NCI-H1694 treated with DMSO at 0.1 percent for 48 hours (cell line): ENCODE data around the gene RELN.

Experiments used
- DNase-seq: peaks from one replicate; lab custom pipeline; 2025; lab: John Stamatoyannopoulos, UW

Gene RELN

DNA sequence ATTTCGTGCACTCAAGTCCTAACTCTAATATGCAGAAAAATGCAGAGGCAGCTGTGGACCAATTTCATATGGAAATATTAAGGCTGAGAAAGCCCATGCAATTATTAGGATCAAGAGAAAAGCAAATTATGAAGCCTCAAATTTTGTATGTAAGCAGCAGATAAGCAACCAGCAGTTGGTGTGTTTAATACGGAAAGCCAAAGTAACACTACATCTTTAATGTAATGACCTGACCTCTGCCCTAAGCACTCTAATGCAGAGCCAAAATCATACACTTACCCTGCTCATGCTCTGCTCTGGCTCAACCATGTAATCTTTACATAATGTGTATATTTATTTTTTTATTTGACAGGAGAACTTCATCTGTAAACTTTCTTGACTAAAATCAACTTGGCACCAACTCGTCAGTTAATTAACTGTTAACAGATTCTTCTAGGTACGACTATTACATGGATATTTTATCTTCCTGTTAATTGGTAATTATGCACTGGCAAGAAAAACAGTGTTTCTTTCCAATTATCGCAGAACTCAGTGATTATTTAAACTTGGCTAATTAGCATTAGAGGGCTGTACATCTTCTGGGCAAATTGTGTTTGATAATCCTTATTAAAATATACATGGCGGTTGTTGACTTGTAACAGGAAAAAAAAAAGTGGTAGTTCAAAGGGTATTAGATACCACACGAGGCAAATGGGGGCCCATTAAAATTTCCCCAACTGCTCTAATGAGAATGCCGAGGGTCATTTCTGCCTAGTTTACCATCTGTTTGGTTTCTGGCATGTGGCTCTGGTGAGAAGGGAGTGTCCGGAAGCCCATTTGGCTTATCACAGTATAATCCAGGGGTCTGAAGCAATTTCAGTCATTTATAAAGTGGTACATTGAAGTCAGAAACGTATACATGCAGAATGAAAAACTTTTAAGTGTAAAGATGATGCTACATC lies 94.5 kb downstream of the RELN start:
- DNase-seq = no peak

DNA sequence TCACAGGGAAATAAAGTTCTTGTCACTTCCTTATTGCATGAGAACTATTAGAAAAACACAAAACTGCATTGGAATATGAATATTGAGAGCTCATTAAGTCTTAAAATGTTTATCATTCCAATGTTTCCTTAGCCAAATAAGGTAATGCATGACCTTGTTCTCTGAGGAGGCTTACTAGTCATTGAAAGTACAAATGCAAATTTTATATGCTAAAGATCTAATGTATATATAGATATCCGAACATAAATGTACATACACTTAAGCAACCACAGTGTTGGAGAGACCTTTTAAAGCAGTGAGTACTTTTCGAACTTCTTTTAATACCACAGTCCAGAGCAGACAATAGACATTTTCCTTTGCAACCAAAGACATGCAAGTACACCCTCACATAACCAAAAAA lies 96.1 kb downstream of the RELN start:
- no peak for DNase-seq

DNA sequence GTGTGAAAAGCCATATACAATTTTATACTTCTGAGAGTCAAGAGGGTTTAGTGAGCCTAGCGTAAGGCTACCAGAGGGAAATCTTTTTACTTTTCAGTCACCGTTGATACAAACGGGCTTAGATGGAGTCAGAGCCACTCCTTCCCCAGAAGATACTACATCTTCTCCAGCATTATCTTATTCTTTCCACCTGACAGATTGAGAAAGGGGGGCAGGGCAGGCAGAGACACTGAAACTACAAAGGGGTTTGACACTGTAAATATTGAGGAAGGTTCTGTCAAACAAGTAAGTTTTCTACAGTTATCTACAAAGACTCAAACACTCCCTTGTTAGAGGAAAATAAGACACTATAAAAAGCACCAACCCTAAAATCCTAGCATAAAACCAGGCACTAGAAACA lies 100.0 kb downstream of the RELN start:
- no peak for DNase-seq

DNA sequence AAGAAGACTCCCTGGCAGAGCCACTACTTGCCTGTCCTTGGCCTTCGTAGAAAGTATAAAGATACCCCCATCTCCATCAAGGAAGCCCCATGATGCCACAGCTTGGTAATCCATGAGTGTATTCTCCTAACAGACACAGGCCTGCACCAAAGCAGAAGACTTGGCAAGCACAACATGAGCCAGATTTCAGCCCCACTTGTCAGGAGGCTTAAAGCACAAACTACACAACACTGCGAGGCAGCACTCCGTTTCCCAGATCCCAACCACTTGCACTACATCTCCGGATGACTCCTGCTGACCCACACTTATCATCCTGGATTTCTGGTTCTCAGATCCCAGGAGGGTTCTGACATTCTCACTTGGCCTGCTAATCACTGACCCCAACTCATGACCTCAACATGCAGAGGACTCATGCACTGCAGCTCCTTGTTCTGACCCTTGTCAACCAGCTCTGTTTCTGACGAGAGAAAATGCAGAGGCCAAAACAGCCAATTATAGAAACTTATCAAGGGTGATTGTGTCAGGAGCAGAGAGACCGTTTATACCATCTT lies 100.8 kb downstream of the RELN start:
- DNase-seq = no peak

DNA sequence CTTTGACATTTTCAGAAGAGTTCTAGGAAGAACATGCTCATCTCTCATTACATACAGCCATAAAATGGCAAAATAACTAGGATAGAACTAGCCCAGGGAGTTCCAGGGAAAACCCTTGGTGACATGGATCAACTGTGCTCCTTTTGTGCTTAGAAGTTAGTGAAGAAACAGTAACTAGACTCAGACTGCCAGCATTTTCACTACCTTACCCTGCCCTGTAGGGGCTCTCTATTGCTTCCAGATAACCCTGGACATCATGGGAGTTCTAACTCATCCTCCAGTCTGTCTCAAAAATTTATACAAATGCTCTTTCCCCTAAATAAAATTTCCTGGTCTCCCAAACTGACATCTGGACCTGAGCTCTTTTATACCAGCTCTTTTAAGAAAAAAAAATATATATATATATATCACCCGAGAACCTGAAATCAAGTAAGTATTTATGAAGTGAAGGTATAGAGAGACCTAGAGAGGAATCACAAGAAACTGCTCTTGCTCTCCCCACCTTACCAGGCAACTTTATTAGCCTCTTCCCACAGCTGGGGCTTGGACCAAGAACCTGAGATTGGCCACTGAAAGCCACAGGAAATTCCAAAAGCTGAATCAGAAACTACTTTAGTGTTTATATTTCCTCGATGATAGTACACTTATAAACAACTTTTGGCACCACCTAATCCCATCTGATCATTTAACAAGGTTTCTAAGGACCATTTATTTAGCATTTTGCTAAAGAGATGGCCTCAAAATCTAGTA lies 101.4 kb downstream of the RELN start:
- DNase-seq = no peak

DNA sequence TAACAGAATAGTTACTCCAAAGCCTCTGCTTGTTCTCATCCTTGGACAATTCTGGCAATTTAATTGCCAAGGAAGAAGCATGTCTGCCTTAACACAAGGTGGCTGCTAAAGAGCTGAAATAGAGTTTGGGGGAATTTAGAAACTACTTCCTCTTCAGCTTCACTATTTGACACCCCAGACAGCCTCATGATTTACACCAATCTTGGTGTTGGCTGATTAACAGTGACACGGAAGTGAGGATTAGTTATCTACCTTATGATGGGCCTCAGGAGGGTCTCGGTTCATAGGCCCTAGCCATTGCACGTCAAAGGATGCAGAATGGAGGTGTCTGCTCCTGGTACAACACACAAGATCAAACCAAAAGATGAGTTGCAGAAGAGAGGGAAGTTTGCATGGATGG lies 102.4 kb downstream of the RELN start:
- no peak for DNase-seq

DNA sequence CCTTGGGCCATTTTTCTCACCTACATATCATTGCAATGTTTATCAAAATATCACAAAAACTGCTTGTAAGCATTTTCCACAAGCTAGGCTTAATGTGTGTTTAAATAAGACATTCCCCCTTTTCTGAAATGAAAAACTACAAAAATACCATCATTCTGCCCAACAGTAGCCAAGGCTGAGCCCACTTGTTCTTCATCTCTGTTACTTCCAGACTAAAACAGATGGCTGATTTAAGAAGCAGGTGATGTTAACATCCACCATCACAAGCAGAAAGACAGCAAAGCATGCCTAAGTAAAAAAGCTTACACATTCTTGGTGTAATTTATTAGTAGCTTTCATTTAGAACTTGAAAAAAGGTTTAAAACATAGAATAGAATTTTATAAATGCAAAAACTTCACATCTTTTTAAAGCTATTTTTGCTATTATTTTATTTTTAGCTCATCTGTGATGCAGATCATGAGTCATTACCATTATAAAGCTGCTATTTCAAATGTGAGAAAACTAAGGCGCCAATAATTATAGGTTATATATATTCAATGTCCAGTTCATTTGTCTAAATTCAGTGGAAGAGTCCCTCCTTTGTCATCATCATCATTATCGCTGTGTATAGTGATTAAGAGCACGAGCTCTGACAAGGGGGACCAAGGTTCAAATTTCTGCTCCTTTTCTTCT lies 109.4 kb downstream of the RELN start:
- DNase-seq = no peak

DNA sequence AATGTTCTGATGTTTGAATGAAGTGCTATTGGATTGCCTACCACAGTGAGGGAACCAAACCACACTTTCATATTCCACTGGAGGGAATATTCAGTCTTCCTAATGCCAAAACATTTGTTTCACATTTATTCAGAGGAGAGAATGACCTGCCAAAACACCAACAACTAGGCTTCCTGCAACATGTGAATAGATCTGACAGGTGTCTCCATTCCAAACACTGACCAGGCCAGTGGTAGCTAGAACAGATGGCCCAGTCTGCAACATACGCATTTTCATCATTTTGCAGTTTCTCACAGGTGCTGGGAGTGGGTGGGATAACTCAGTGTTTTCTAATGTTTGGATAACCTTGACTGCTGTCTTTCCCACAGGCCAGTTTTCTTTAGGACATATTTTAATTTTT lies 110.0 kb downstream of the RELN start:
- DNase-seq = no peak

DNA sequence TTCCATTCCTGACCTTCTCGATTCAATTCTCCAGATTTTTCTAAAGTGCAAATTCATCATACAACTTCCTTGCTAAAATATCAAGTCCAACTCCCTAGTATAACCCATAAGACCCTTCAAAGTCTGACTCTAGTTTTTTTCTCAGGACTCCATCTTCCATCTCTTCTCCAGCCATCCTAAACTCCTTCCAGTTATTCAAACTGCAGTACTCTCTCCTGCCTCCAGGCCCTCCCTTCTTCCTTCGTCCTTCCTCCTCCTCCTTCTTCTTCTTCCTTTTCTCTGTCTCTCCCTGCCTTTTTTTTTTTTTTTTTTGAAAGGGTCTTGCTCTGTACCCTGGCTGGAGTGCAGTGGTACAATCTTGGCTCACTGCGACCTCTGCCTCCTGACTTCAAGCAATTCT lies 111.9 kb downstream of the RELN start:
- no peak for DNase-seq

DNA sequence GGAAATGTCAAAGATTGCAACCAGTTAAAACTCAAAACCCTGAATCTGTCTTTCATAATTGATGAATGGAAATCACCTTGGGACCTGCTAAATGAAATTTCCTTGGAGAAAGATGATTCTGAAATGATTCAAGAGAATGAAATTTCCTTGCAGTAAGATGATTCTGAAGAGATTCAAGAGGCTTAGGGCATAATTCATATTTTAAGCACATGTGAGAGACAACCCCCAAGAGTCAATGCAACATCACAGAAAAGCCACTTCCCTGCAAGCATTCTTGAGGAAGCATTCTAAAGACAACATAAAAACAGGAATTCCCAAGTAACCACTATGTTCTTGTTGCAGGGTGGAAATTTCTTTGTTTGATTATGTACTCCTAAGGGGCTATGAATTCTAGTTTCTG lies 113.7 kb downstream of the RELN start:
- DNase-seq = no peak

DNA sequence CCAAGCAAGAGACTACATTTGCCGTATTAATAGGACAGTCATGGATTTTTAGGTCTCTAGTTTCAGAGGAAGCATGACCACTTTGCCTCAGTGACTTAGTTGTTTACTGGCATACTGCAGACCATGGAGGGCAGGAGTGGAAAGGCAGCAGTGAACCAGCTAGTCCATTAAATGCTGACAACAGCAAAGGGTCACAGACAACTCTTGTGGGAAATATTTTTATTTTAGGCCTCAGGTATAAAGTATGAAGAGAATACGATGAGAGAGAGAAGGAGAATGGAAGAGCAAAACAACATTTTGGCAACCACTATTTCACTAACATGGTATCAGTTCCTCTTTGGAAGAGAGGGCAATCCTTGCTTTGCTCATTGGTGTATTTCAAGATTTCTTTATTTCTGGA lies 118.0 kb downstream of the RELN start:
- no peak for DNase-seq

DNA sequence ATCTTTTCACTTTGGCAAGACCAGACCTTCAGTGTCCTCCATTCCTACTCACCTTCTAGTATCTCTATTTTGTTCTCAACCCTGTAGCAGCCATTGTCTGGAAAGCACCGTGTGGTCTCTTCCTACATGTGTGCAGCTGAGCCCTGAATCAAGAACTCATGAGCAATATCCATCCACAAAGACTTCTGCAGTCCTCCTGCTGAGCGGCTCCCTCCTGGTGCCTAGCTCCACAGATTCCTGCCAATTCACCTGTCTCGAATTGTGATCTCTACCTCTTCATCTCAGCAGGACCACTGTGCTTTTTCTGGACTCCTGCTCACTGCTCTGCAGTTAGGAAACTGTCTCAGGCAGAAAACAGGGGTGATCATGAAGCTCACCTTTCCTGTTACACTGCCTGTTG lies 118.8 kb downstream of the RELN start:
- no peak for DNase-seq

DNA sequence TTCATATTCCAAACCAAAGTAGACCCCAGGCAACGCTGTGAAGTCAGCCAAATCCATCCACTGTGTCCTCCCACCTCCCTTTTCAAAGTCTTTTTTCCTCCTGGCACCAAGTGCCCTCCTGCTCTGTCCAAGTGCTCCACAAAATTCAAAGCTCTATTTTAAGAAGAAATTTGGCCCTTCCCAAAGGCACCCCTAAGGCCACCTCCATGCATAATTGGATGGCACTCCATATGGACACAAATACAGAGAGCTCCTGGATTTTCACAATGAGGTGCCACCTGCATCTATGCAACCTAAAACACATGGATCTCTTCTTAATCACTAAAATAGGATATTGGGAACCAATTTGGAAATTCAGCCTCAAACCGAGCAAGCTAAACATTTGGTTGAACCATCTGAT lies 121.6 kb downstream of the RELN start:
- DNase-seq = no peak

DNA sequence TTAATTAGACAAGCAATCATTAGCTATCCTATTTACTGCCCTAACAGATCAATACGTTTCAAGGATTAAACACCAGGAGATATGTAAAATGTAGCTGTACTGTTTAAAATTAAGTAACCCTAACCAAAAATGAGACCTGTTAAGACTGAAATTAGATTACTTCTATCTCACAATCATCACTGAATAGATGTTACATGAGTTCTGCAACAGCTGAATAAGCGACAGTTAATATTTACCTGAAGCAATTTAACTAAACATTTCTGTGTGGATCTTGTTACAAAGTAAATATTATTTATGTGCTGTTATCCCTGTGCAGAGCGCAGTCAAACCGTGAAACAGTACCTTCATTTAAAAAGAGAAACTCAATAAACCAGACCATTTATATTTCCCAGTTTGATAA lies 122.5 kb downstream of the RELN start:
- DNase-seq = peak; percentile 36

DNA sequence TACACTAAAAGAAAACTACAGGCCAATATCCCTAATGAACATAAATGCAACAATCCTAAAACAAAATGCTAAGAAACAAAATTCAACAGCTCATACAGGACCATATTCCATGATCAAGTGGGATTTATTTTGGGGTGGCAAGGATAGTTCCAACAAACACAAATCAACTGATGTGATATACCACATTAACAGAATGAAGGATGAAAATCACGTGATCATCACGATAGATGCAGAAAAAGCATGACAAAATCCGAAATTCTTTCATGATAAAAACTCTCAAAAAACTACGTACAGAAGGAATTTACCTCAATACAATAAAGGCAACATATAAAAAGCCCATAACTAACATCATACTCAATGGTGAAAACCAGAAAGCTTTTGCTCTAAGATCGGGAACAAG lies 124.0 kb downstream of the RELN start:
- no peak for DNase-seq

DNA sequence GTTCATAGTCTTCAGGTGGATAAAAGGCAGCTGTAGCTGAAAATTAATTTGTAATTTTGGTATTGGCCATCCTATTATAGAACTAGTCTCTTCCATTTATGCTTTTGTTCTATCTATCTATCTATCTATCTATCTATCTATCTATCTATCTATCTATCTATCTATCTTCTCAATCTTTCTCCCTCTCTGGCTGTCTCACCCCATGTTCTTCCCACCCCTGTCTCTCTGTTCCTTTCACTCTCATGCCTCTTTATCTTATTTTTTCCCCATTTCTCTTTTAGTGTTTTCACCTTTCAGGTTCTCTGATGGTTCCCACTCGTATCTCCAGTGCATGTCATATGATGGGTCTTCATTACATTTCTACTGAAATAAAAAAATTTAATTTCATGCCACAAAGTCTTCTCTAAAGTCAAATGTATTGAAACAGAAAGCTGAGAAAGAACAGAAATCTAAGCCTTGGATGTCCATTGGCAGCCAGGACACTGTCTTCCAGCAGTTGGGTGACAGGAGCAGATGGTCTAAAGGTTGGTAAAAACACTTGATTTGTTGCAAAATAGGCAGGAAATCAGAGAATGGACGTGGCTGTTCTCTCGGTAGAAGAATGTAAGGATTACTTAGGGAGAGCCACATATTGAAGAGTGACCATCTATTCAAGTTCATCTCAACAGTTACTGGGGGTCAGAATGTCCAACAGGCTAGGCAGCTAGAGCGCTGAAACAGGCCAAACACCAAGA lies 127.0 kb downstream of the RELN start:
- DNase-seq = no peak

DNA sequence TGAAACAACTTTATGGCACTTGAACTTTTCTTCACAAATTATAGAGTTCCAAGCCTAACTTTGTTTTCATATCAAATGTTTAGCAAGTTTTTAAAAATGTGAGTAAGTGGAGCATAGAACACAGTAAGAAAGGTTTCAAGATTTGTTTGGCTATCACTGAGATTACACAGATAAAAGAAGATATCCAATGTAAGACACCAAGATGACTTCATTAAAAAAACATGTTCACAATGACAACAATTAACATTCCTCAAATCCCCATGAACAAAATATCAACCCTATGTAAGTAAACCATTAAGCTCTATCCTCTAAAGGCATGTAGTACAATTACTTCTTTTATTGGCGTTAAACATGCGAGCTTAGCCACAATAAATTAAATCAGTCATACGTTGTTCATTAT lies 129.7 kb downstream of the RELN start:
- no peak for DNase-seq

DNA sequence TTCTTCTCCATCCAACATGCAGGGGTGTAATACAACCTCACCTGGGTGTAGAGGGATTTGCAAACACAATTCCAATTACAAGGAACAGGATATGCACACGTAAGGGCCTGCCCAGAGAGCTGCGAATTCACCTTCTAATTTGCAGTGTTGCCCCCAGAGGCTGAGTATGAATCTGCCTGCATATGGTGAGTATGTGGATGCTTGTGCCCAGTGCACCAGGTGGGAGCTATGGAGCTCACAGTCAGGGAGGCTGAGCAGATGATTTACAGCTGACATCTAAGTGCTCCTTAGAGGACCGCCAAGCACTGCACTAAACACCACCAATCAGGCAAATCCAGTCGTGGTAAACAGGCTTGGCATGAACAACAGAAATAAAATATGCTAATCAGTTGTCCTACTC lies 132.0 kb downstream of the RELN start:
- DNase-seq = peak; percentile 98

DNA sequence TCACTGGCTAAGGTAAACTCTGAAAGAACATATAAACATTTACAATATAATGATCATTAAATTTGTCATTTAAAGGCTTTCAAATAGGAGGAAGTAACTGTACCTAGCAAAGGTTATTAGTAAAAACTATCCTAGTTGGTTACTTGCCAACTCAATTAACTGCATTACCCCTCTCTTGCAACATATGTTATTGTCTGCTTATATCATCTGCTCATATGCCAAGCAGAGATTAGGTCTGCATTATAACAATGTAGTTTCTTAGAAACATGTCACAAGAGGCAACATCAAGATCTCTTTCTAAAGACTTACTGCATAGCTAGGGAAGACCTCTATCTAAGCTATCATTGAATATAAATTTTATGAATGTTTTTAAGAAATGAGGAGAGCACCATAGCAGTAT lies 132.5 kb downstream of the RELN start:
- peak; percentile 89 for DNase-seq

DNA sequence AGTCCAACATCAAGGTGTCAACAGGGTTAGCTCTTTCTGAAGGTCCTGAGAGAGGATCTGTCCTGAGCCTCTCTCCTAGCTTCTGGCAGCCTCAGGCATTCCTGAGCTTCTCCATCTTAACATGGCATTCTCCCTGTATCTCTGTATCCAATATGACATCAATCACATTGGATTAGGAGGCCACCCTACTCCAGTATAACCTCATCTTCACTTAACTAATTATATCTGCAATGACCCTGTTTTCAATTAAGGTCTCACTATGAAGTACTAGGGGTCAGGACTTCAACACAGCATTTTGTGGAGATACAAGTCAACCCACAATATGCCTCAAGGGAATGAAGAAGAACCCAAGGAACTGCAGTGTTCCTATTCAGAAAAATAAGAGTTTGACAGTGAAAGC lies 133.8 kb downstream of the RELN start:
- no peak for DNase-seq

DNA sequence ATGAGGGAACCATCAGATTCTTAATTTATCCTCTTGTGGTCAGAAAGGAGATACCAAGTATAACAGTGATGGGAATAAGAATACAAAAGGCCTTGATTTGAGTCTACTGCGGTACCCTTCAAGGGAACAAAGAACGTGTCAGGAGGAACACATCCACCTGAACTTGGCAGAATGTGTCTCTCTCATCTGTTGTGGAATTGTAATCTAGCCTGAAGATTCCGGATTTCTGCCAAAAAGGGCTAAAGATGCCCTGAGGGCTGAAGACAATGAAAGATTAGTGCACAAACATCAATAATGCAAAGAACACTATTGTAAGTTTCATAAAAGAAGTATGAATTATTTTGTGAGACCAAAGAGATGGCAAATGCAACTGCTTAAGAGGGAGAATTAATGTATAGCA lies 134.8 kb downstream of the RELN start:
- DNase-seq = no peak

DNA sequence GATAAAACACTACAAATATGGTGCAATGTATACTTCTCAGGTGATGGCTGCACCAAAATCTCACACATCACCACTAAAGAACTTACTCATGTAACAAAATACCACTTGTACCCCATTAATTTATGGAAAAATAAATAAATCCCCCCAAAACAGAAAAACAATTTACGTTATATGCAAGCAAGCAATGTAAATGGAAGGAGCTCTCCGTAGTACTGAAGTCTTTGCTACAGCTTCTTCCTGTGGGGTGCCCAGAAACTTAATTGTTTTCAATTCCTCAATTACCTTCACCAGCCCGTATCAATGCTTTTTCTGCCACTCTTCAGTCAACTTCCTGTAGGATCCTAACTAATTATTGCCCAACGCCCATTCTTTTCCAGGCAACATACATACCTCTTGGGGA lies 138.1 kb downstream of the RELN start:
- no peak for DNase-seq
